ENCODE data around the gene TGFB1. TPM values are rescaled to one million over a fixed set of nuclear protein-coding genes. Genes with fewer than 3 reads are reported as not detected.

TGFB1 gene
- total and polyA plus RNA-seq, 7 donors = 2.8 to 10.8 (median 9.5) TPM

GRCh38 chr19:41399091-41399490 is 45.4 kb upstream of the TGFB1 start:
- Histone ChIP-seq H3K9me3 (no peaks in the 10 kb centered on the region), H3K27ac (no peak overlapping the region), H3K27me3 (ENCODE audit: insufficient read depth in 3 of 3, low read length in 2 of 3) (no peaks in the 10 kb centered on the region), H3K36me3 (ENCODE audit: insufficient read depth in 1 of 2, low read depth in 1 of 2) (peaks cover 0 to 3% of the 10 kb centered on the region in 2 donors), H3K4me3 (peak overlapping the region; percentile 89), H3K4me1 (peaks cover 22% of the 10 kb centered on the region)
- ATAC-seq (no peak), DNase-seq (no peak)
- TF ChIP-seq, protein P1, sequence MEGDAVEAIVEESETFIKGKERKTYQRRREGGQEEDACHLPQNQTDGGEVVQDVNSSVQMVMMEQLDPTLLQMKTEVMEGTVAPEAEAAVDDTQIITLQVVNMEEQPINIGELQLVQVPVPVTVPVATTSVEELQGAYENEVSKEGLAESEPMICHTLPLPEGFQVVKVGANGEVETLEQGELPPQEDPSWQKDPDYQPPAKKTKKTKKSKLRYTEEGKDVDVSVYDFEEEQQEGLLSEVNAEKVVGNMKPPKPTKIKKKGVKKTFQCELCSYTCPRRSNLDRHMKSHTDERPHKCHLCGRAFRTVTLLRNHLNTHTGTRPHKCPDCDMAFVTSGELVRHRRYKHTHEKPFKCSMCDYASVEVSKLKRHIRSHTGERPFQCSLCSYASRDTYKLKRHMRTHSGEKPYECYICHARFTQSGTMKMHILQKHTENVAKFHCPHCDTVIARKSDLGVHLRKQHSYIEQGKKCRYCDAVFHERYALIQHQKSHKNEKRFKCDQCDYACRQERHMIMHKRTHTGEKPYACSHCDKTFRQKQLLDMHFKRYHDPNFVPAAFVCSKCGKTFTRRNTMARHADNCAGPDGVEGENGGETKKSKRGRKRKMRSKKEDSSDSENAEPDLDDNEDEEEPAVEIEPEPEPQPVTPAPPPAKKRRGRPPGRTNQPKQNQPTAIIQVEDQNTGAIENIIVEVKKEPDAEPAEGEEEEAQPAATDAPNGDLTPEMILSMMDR (IDR thresholded peaks at IDR 0.05) = no peak
- 68 to 82% (median 74%) methylated on average over 3 of the region's 3 CpGs for WGBS, 3 donors
- intact Hi-C loops (cut with DNase I) = loop anchor here in 1 of 2 donors (5.0 kb wide), 1 partner anchor 38 kb away; the partner anchor contains the start of gene DMAC2

- H3K4me1 ChIP-seq = peaks cover 18% of the 10 kb centered on the region
- DNase-seq = no peak
- peak overlapping the region; percentile 93 for H3K27ac ChIP-seq
- H3K9me3 ChIP-seq = no peaks in the 10 kb centered on the region
- intact Hi-C loops (cut with DNase I) = loop anchor here in 1 of 2 donors (5.0 kb wide), 1 partner anchor 39 kb away; the partner anchor contains the start of gene DMAC2
- H3K27me3 ChIP-seq (ENCODE audit: insufficient read depth in 3 of 3, low read length in 2 of 3) = no peaks in the 10 kb centered on the region
- peak overlapping the region; percentile 89 for H3K4me3 ChIP-seq
- WGBS, 3 donors = 32 to 46% (median 42%) methylated on average over 3 of the region's 3 CpGs
- ATAC-seq = no peak
- peaks cover 0 to 3% of the 10 kb centered on the region in 2 donors for H3K36me3 ChIP-seq (ENCODE audit: insufficient read depth in 1 of 2, low read depth in 1 of 2)
- TF ChIP-seq, protein P1 (IDR thresholded peaks at IDR 0.05) = no peak
These were observed 44.9 kb upstream of the TGFB1 start for GRCh38 chr19:41398598-41398997.

DNA sequence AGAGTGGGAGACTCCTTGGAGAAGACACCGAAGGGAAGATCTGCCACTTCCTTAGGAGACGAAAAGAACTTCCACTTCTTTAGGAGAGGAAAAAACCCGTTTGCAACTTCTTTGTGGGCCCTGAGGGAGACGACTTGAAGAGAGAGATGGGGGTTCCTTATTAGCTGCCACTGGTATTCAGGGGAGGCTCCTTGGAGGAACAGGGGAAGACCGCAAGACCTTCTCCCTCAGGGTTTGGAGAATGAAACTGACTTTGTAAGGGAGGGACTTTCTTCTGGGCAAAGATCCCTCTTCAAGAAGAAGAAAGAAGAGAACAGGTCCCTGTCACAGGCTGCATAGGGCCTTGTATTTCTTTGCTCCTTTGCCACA is 44.3 kb upstream of the TGFB1 start:
- ATAC-seq (no peak), DNase-seq (no peak)
- peak overlapping the region; percentile 89 for H3K4me3 ChIP-seq
- no peaks in the 10 kb centered on the region for H3K9me3 ChIP-seq
- TF ChIP-seq, protein P1 (IDR thresholded peaks at IDR 0.05) = no peak
- peak overlapping the region; percentile 93 for H3K27ac ChIP-seq
- H3K27me3 ChIP-seq (ENCODE audit: insufficient read depth in 3 of 3, low read length in 2 of 3) = no peaks in the 10 kb centered on the region
- 0% methylated on average over 5 of the region's 5 CpGs for WGBS, 3 donors
- intact Hi-C loops (cut with DNase I) = loop anchor here in 1 of 2 donors (5.0 kb wide), 1 partner anchor 39 kb away; the partner anchor contains the start of gene DMAC2
- peaks cover 13% of the 10 kb centered on the region for H3K4me1 ChIP-seq
- peaks cover 0 to 7% of the 10 kb centered on the region in 2 donors for H3K36me3 ChIP-seq (ENCODE audit: insufficient read depth in 1 of 2, low read depth in 1 of 2)

DNA sequence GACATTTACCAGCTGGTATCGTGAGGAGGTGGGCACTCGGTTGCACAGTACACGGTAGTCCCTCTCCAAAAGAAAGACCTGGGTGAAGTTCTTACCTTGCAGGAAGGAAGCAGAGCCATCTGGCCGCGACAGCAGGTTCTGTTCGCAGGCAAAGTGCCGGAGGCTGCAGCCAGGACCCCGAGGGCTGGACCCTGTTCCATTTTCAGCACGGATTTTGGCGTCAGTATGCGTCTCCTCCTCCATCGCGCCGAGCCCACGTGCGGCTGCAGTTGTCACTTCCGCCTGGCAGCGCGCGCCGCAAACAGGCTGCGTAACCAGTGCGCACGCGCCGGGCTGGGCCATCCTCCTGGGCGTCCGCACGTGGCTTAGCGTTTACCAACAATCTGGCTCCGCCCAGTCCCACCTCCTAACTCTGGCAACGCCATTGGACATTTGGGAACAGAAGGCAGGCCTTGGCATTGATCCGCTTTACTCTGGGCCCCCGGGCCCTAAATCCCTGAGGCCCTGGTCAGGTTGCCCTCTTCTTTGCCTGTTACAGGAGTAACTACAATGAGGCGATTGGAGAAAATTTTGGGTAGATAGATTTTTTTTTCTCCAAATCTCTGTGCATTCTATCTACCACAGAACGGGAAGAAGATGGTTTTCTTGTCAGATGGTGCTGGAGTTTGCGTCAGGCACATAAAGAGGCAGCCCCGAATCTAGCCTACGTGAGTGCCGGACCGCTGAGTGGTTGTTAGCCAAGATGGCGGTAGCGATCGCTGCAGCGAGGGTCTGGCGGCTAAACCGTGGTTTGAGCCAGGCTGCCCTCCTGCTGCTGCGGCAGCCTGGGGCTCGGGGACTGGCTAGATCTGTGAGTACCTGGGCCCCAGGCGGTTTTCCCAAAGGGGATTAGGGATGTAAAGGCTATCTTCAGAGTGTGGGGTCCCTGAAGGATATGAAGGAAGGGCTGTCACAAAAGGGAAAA is 43.6 kb upstream of the TGFB1 start, which contains the start of the genes BCKDHA and EXOSC5:
BCKDHA (plus strand) TSS at position 733 of the 964 bp plus-strand sequence; CDS start at position 743, 10 bp downstream.
EXOSC5 (minus strand) TSS at position 274 of the 964 bp plus-strand sequence; CDS start at position 243, 31 bp downstream.
- WGBS, 3 donors = 0 to 1% (median 0%) methylated on average over 50 of the region's 50 CpGs
- Histone ChIP-seq H3K27ac (peak within 1 kb of the TSS; percentile 93), H3K36me3 (ENCODE audit: insufficient read depth in 1 of 2, low read depth in 1 of 2) (peaks cover 0 to 6% of the 10 kb centered on the region in 2 donors), H3K9me3 (no peaks in the 10 kb centered on the region), H3K4me1 (peaks cover 12% of the 10 kb centered on the region), H3K4me3 (peak within 1 kb of the TSS; percentile 89), H3K27me3 (ENCODE audit: insufficient read depth in 3 of 3, low read length in 2 of 3) (no peaks in the 10 kb centered on the region)
- DNase-seq = peak; percentile 100
- peak; percentile 97 to 99 (median 98) for ATAC-seq
- intact Hi-C loops (cut with DNase I) = loop anchor here in 1 of 2 donors (5.0 kb wide), 1 partner anchor 40 kb away; the partner anchor contains the start of gene DMAC2
- TF ChIP-seq, protein P1 (IDR thresholded peaks at IDR 0.05) = no peak

All from psoas muscle (tissue), 8 donors.